ENCODE results near the gene SYT5. TPM values are rescaled to one million over a fixed set of nuclear protein-coding genes. Genes with fewer than 3 reads are reported as not detected.

The SYT5 gene
- total and polyA plus RNA-seq, 9 of the 15 experiments (the other 6 are each of a cell fraction or from before 2014, with no cell fraction given) = 1.3 to 20.9 (median 8.8) TPM

DNA sequence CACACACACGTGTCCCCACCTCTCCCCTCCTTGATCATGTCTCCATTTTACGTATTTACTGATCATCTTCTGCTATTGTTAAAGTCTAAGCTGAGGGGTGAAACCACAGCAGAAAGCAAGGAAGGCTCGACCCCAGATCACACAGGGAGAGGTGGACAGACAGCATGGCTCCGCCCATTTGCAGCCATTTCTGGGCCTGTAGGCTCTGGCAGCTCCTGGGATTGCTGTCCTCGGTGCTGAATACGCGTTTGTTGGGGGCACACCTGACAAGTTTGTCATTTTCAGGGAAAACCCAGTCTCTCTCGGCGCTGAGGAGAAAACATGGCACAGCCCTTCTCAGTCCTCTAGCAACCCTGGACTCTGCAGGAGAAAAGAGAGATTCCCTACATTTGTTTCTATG is 40.4 kb upstream of the SYT5 start:
- POLR2A ChIA-PET = interaction anchor here (0.7 to 2.5 kb wide), 3 partner anchors 9 to 39 kb away, joined by 3 to 9 read pairs (median 4); no protein-coding TSS in a partner anchor
- in situ Hi-C loops (cut with MboI) (no loop called here), intact Hi-C loops (cut with micrococcal nuclease) (no loop called here)
- Histone ChIP-seq H3K9ac (ENCODE audit: insufficient read depth in 1 of 2, low read depth in 2 of 2, low read length in 2 of 2) (no peak overlapping the region), H2AFZ (ENCODE audit: low read depth, low read length) (no peak overlapping the region), H3K27me3 (ENCODE audit: control insufficient read depth in 2 of 2, insufficient read depth in 2 of 2, low read length in 2 of 2) (no peaks in the 10 kb centered on the region), H3K9me3 (replicated peaks; ENCODE audit: control insufficient read depth, insufficient read depth, low read depth, low read length) (peaks cover 5% of the 10 kb centered on the region), H3K9me1 (ENCODE audit: control insufficient read depth, insufficient read depth, low read length) (no peaks in the 10 kb centered on the region), H3K4me3 (no peak overlapping the region), H4K20me1 (replicated peaks; ENCODE audit: control insufficient read depth, insufficient read depth, low read length) (no peaks in the 10 kb centered on the region), H3K4me2 (ENCODE audit: insufficient read depth, low read length) (no peak overlapping the region), H3K79me2 (ENCODE audit: control insufficient read depth, insufficient read depth, low read length) (peaks cover 4% of the 10 kb centered on the region; the same call in 1 of the 3 replicates), H3K36me3 (ENCODE audit: control insufficient read depth, insufficient read depth, low read length) (peaks cover 5% of the 10 kb centered on the region; the same call in 2 of the 3 replicates), H3K4me1 (replicated peaks in 1 of 2; ENCODE audit: control insufficient read depth in 2 of 2, insufficient read depth in 2 of 2, low read length in 2 of 2) (peaks cover 12 to 24% of the 10 kb centered on the region in 2 experiments; a peak in 4 of 5 replicates), H3K27ac (ENCODE audit: extremely low read depth, low read depth, low read length) (no peak overlapping the region)
- peak in 2 of 4 experiments; percentile 41 to 57 for DNase-seq (ENCODE audit: extremely low read depth in 1 of 4, low spot score in 3 of 4)
- TF ChIP-seq RBM14 (IDR thresholded peaks at IDR 0.05; ENCODE audit: borderline replicate concordance, insufficient read depth, low read depth, low read length) (no peak), CBX3 (IDR thresholded peaks at IDR 0.05; ENCODE audit: borderline replicate concordance in 1 of 2, low read length in 2 of 2) (peak in 1 of 2 experiments; percentile 80; a peak in 2 of 3 replicates), YY1 (IDR thresholded peaks at IDR 0.05; ENCODE audit: borderline replicate concordance in 1 of 3, control insufficient read depth in 1 of 3, extremely low read depth in 1 of 3, insufficient read depth in 3 of 3, insufficient read length in 1 of 3, insufficient replicate concordance in 2 of 3, low read depth in 1 of 3, low read length in 2 of 3) (peak in 2 of 3 experiments; percentile 52 to 78), RAD21 (CRISPR knock-in tag; conservative IDR thresholded peaks at IDR 0.05 in 1 of 2, IDR thresholded peaks at IDR 0.05 in 1 of 2) (no peak), MIER1 (IDR thresholded peaks at IDR 0.05; ENCODE audit: low read depth) (peak; percentile 83), EHMT2 (IDR thresholded peaks at IDR 0.05) (peak; percentile 86), ZNF324 (CRISPR knock-in tag; IDR thresholded peaks at IDR 0.05) (peak; percentile 99), TRIM28 (IDR thresholded peaks at IDR 0.05) (peak; percentile 20; the same call in 1 of the 2 replicates), CBX1 (IDR thresholded peaks at IDR 0.05; ENCODE audit: low read depth) (0 out of 2 replicates have a peak, but pooled peaks have one; percentile 15), CBX5 (IDR thresholded peaks at IDR 0.05; ENCODE audit: borderline replicate concordance, low read depth) (peak; percentile 44; the same call in 1 of the 2 replicates), KAT8 (IDR thresholded peaks at IDR 0.05; ENCODE audit: low read depth) (no peak), TRIM24 (IDR thresholded peaks at IDR 0.05) (peak in 1 of 2 experiments; percentile 26; a peak in 1 of 4 replicates)
- TF ChIP-seq, protein P1, sequence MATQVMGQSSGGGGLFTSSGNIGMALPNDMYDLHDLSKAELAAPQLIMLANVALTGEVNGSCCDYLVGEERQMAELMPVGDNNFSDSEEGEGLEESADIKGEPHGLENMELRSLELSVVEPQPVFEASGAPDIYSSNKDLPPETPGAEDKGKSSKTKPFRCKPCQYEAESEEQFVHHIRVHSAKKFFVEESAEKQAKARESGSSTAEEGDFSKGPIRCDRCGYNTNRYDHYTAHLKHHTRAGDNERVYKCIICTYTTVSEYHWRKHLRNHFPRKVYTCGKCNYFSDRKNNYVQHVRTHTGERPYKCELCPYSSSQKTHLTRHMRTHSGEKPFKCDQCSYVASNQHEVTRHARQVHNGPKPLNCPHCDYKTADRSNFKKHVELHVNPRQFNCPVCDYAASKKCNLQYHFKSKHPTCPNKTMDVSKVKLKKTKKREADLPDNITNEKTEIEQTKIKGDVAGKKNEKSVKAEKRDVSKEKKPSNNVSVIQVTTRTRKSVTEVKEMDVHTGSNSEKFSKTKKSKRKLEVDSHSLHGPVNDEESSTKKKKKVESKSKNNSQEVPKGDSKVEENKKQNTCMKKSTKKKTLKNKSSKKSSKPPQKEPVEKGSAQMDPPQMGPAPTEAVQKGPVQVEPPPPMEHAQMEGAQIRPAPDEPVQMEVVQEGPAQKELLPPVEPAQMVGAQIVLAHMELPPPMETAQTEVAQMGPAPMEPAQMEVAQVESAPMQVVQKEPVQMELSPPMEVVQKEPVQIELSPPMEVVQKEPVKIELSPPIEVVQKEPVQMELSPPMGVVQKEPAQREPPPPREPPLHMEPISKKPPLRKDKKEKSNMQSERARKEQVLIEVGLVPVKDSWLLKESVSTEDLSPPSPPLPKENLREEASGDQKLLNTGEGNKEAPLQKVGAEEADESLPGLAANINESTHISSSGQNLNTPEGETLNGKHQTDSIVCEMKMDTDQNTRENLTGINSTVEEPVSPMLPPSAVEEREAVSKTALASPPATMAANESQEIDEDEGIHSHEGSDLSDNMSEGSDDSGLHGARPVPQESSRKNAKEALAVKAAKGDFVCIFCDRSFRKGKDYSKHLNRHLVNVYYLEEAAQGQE (IDR thresholded peaks at IDR 0.05; ENCODE audit: borderline replicate concordance) = peak; percentile 96
- TF ChIP-seq, protein P1 (CRISPR knock-in tag; IDR thresholded peaks at IDR 0.05; ENCODE audit: low read depth) = 0 out of 2 replicates have a peak, but pooled peaks have one; percentile 65
- ATAC-seq = no peak
- no TSS peak for BruUV-seq (replicated peaks)
- CTCF ChIA-PET (ENCODE audit: low intra/inter-chr PET ratio) = no interaction called here
- 90% methylated on average over 9 of the region's 9 CpGs for WGBS (ENCODE audit: insufficient coverage, low coverage, missing lambda C conversion rate)
- no peak for FAIRE-seq
